CD4-positive, alpha-beta T cell treated with Interleukin-4 for 1 hour (primary cell): ENCODE data around the gene FAM135A.
"Not testable (repeated sequence)": the region's sequence is repeated elsewhere in the genome, so short reads cannot be mapped to it uniquely, and the experiment has no call there.

Experiments used
- DNase-seq, 2 donors: peaks; one replicate each; pipeline ENCODE4 v3.0.0-alpha.2; 2020 to 2022

FAM135A gene

GRCh38 chr6:70470016-70470415, 56.7 kb downstream of the FAM135A start:
- no peak for DNase-seq

GRCh38 chr6:70470510-70470909, 57.2 kb downstream of the FAM135A start:
- DNase-seq: not testable (repeated sequence)

GRCh38 chr6:70474751-70475150, 61.4 kb downstream of the FAM135A start:
- DNase-seq: no peak

GRCh38 chr6:70479236-70479635, 65.9 kb downstream of the FAM135A start:
- DNase-seq: no peak

GRCh38 chr6:70486638-70487037, 73.3 kb downstream of the FAM135A start:
- not testable (repeated sequence) for DNase-seq

- DNase-seq: no peak
Observed at GRCh38 chr6:70489364-70489763, 76.1 kb downstream of the FAM135A start.

- no peak for DNase-seq
Observed at GRCh38 chr6:70494833-70495232, 81.5 kb downstream of the FAM135A start.

- DNase-seq: not testable (repeated sequence)
Observed at GRCh38 chr6:70495790-70496189, 82.5 kb downstream of the FAM135A start.

GRCh38 chr6:70502484-70502883, 89.2 kb downstream of the FAM135A start:
- no peak for DNase-seq

GRCh38 chr6:70503813-70504465, 90.6 kb downstream of the FAM135A start:
- no peak for DNase-seq

GRCh38 chr6:70506321-70506720, 93.0 kb downstream of the FAM135A start:
- DNase-seq: no peak

- no peak for DNase-seq
Observed at GRCh38 chr6:70507161-70507560, 93.9 kb downstream of the FAM135A start.

- DNase-seq: no peak
Observed at GRCh38 chr6:70508953-70509352, 95.6 kb downstream of the FAM135A start.

- DNase-seq: no peak
Observed at GRCh38 chr6:70510600-70510999, 97.3 kb downstream of the FAM135A start.

- DNase-seq: no peak
Observed at GRCh38 chr6:70518723-70519122, 105.4 kb downstream of the FAM135A start.

- peak in 1 of 2 donors; percentile 37 for DNase-seq
Observed at GRCh38 chr6:70520575-70520974, 107.3 kb downstream of the FAM135A start.

GRCh38 chr6:70524721-70525286, 111.5 kb downstream of the FAM135A start:
- no peak for DNase-seq

GRCh38 chr6:70527071-70527737, 113.9 kb downstream of the FAM135A start:
- no peak for DNase-seq

- DNase-seq: no peak
Observed at GRCh38 chr6:70530023-70530422, 116.7 kb downstream of the FAM135A start.

GRCh38 chr6:70531133-70531532, 117.8 kb downstream of the FAM135A start:
- no peak for DNase-seq

GRCh38 chr6:70537266-70537665, 124.0 kb downstream of the FAM135A start:
- no peak for DNase-seq

GRCh38 chr6:70538376-70538775, 125.1 kb downstream of the FAM135A start:
- no peak for DNase-seq

GRCh38 chr6:70547313-70547712, 134.0 kb downstream of the FAM135A start:
- peak in 1 of 2 donors; percentile 26 for DNase-seq

- no peak for DNase-seq
Observed at GRCh38 chr6:70547905-70548304, 134.6 kb downstream of the FAM135A start.
